GM12864 (cell line): ENCODE results near the gene PCGF3.
A peak's percentile ranks its signal among the peaks of the same experiment; 100 is the strongest.

Source experiments
- DNase-seq: peaks from one replicate; pipeline ENCODE4 v3.0.0-alpha.2; 2011; ENCODE audit warnings: low read depth
- H3K4me3 ChIP-seq: 2 replicates; pipeline ENCODE4 v1.5.1; 2011; ENCODE audit warnings: mild to moderate bottlenecking, low read depth, low read length, control low read depth
- TF ChIP-seq, protein P1 (sequence below): IDR thresholded peaks from 2 replicates; pipeline ENCODE4 v1.5.1; 2011; ENCODE audit warnings: low read depth, mild to moderate bottlenecking, moderate library complexity, low read length, control low read depth, inconsistent platforms; ENCODE audit errors: missing control alignments

The PCGF3 gene

DNA sequence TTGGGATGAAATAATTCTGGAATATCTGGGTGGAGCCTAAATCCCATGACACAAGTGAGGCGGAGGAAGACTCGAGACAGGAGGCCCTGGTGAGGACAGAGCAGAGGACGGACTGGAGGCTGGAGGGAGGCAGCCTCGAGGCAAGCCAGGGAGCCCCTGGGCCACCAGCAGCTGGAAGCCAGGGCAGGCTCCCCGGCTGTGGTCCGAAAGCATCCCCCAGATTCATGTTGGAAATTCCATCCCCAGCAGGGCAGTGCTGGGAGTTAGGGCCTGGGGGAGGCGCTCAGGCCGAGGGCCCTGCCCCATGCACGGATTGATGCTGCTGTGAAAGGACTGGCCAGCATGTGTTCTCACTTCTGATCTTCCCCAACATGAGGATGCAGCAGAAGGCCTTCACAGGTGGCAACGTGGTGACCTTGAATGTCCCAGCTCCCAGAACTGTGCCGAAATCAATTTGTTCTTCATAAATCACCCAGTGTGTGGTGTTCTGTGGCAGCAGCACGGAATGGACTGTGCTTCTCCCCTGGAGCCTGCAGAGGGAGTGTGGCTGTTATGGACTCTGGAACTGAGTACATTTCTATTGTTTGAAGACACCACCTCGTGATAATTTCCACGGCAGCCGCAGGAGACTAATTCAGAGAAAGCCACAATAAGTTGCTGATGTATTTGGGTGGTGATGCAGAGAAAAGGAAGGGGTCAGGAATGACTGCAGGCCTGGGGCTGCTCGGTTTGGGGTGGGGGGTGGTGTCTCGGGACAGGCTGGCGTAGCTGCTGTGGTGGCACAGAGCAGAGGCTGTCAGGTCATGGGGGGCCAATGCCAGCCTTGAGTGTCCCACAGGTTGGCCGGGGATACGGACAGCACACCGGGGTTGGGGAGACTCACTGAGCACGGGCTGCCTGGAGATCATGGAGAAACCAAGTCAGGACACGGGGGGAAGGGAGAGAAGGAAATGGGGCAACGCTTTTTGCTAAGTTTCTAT lies 56.9 kb downstream of the PCGF3 start:
- H3K4me3 ChIP-seq = no peak overlapping the region
- TF ChIP-seq, protein P1, sequence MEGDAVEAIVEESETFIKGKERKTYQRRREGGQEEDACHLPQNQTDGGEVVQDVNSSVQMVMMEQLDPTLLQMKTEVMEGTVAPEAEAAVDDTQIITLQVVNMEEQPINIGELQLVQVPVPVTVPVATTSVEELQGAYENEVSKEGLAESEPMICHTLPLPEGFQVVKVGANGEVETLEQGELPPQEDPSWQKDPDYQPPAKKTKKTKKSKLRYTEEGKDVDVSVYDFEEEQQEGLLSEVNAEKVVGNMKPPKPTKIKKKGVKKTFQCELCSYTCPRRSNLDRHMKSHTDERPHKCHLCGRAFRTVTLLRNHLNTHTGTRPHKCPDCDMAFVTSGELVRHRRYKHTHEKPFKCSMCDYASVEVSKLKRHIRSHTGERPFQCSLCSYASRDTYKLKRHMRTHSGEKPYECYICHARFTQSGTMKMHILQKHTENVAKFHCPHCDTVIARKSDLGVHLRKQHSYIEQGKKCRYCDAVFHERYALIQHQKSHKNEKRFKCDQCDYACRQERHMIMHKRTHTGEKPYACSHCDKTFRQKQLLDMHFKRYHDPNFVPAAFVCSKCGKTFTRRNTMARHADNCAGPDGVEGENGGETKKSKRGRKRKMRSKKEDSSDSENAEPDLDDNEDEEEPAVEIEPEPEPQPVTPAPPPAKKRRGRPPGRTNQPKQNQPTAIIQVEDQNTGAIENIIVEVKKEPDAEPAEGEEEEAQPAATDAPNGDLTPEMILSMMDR = peak; percentile 11
- DNase-seq = no peak

DNA sequence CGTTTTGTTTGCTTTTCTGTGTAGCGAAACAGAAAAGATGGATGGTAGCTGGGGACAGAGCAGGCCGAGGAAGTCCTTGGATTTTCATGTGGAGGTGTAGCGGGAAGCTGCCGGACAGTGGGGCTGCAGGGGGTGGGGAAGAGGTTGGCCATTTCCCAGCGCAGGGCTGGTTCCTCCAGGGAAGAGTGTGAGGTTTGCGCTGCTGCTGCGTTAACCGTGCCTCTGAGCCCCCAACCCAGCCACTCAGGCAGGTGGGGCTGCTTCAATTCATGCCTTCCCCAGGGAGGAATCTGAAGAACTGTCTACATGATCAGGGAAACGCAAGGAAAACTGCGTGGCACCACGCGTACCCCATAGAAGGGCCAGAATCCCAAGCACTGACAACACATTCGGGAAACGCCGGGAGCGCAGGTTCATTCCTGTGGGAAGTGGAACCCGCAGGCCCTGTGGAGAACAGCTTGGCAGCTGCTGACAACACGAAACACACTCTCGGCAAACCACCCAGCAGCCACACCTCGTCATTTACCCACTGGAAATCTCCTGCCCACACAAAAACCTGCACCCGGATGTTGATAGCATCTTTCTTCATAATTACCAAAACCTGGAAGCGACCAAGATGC lies 57.7 kb downstream of the PCGF3 start:
- TF ChIP-seq, protein P1 = no peak
- DNase-seq = no peak
- no peak overlapping the region for H3K4me3 ChIP-seq

DNA sequence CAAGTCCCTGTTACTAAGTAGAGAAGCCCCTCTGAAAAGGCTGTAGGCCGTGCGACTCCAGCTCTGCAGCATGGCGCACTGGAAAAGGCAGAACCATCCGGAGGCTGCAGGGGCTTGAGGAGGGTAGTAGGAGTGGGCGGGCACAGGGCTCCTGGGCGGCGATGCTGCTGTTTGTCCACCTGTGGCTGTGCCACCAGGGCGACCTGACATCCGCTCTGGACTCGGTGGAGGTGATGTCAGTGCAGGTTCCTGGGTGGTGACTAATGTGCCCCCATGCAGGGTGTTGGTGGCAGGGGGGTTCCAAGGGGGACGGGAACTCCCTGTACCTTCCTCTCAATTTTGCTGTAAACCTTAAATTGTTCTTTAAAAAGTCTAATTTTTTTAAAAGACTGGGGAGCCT lies 58.3 kb downstream of the PCGF3 start:
- H3K4me3 ChIP-seq = no peak overlapping the region
- no peak for DNase-seq
- TF ChIP-seq, protein P1 = no peak

DNA sequence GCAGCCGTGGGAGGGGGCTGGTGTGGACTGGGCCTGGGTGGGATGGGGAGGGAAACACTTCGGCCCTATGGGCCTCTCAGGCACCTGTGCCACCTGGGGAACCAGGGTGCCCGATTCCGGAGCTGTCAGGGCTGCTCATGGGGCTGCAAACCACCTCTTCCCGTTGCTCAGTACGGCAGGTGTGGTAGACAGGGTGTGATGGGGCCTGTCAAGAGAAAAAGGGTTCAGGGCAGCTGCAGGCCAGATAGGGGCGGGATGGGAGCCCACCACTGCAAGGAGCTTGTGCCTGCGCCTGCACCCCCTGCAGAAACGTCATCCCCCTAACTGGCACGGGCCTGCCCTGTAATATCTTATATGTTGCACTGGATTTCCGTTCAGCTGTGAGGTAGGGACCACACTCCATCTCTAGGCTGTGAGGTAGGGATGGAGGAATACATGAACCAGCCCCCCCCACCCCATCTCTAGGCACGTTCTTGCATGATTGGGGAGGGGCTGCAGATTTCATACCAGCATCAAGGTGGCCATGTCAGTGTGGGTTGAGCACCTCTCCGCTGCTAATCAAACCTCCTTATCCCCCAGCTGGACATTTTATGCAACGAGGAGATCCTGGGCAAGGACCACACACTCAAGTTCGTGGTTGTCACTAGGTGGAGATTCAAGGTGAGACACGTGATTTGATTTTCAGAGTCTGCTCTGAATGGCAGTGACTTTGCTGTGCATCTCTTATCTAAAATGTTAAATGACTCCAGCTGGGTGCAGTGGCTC lies 59.0 kb downstream of the PCGF3 start:
- TF ChIP-seq, protein P1 = no peak

DNA sequence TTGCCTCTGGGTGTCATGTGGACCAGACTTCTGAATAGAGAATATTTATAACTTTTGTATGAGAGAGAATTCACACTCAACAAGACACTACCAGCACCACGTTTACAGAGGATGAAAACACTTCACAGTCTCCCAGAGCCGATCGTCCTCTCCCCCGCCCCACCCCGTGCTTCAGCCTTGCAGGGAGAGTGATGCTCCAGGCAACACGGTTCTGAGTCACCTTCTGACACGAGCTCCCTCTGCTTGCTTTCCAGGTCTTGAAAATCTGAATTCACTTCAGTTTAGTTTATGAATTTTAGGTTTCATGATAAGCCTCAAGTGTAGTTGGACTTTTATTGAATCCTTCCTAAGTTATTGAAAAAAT lies 60.5 kb downstream of the PCGF3 start:
- no peak overlapping the region for H3K4me3 ChIP-seq
- DNase-seq = no peak
- TF ChIP-seq, protein P1 = no peak

More for the DNA sequence above, 59.0 kb downstream of the PCGF3 start:
- H3K4me3 ChIP-seq = no peak overlapping the region
- DNase-seq = no peak

DNA sequence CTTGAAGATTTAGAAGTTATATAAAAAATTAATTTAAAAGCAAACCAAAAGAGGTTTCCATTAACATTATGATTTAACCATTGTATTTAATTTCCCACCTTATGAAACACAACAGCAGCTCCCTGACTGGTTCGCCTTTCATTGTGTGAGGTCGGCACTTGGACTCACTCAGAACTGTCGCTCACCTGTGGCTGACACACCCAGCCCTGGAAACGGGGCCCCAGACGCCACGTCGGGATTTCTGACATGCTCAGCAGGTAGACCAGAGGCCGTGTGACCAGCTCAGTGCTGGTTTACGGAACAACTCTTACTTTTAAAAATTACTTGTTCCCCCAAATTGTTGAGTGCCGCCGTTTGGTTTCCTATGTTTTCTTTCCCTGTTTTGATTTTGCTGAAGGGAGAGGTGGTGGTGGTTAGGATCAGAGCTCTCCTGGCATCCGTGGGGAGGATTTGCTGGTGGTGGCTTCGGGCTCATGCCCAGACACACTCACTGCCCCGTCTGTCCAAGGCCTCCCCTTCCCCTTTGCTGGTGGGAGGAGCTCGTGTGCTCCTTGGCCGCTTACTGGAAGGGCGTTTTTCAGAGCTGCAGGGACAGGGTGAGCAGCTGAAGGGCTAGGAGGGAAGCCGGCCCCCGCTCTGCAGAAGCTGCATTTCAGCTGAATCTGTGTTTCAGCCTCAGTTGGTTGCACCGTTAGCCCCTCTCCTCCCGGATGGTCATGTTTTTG lies 61.1 kb downstream of the PCGF3 start:
- DNase-seq = no peak
- no peak overlapping the region for H3K4me3 ChIP-seq
- TF ChIP-seq, protein P1 = no peak
